ENCODE results near the gene ABHD12. TPM values are rescaled to one million over a fixed set of nuclear protein-coding genes. Genes with fewer than 3 reads are reported as not detected.

The ABHD12 gene
- total RNA-seq, 3 donors from 2014 or later (not counting 1 experiment from before 2014, with no cell fraction given) = 28.5 to 34.6 (median 34.5) TPM

DNA sequence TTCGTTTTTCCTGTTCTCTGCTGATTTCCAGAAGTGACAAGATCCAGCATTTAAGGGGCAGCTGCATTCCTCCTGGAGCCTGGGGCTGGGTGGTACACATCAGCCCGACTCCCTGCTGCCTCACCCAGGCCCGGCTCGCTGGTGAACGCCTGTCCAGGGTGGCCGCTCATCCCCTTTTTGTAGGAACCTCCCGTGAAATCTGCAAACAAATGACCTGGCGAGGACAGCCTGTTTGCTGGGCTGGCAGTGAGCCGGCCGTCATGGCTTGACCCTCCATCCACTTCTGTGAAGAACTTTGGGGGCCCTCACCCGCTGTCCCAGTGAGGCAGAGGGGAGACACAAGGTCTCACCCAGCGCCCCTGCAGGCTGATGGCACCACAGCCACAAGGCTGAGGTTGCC lies 103.7 kb downstream of the ABHD12 start:
- H3K27me3 Mint-ChIP-seq (ENCODE audit: low read depth in 2 of 2) = no peaks in the 10 kb centered on the region
- ATAC-seq (no peak), DNase-seq (no peak)
- Histone ChIP-seq H3K27ac (ENCODE audit: low read length) (no peak overlapping the region), H3K36me3 (ENCODE audit: control insufficient read depth, insufficient read depth, low read length) (peaks cover 58% of the 10 kb centered on the region), H3K4me1 (ENCODE audit: control insufficient read depth, insufficient read depth, low read length) (no peaks in the 10 kb centered on the region), H3K27me3 (ENCODE audit: control insufficient read depth, insufficient read depth, low read length) (no peaks in the 10 kb centered on the region), H3K4me3 (ENCODE audit: low read length) (no peak overlapping the region), H3K9me3 (ENCODE audit: control insufficient read depth, insufficient read depth, low read length) (no peaks in the 10 kb centered on the region)
- no peaks in the 10 kb centered on the region for H3K9me3 Mint-ChIP-seq
- TF ChIP-seq, protein P1, sequence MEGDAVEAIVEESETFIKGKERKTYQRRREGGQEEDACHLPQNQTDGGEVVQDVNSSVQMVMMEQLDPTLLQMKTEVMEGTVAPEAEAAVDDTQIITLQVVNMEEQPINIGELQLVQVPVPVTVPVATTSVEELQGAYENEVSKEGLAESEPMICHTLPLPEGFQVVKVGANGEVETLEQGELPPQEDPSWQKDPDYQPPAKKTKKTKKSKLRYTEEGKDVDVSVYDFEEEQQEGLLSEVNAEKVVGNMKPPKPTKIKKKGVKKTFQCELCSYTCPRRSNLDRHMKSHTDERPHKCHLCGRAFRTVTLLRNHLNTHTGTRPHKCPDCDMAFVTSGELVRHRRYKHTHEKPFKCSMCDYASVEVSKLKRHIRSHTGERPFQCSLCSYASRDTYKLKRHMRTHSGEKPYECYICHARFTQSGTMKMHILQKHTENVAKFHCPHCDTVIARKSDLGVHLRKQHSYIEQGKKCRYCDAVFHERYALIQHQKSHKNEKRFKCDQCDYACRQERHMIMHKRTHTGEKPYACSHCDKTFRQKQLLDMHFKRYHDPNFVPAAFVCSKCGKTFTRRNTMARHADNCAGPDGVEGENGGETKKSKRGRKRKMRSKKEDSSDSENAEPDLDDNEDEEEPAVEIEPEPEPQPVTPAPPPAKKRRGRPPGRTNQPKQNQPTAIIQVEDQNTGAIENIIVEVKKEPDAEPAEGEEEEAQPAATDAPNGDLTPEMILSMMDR (IDR thresholded peaks at IDR 0.05) = no peak
- WGBS (ENCODE audit: insufficient coverage) = 96% methylated on average over 12 of the region's 12 CpGs
- intact Hi-C loops (cut with micrococcal nuclease) = no loop called here
- peaks cover 0 to 4% of the 10 kb centered on the region in 2 donors for H3K4me1 Mint-ChIP-seq
- peaks cover 12% of the 10 kb centered on the region for H3K36me3 Mint-ChIP-seq
- no peak overlapping the region for H3K4me3 Mint-ChIP-seq
- H3K27ac Mint-ChIP-seq = peak overlapping the region in 1 of 2 donors; percentile 27

DNA sequence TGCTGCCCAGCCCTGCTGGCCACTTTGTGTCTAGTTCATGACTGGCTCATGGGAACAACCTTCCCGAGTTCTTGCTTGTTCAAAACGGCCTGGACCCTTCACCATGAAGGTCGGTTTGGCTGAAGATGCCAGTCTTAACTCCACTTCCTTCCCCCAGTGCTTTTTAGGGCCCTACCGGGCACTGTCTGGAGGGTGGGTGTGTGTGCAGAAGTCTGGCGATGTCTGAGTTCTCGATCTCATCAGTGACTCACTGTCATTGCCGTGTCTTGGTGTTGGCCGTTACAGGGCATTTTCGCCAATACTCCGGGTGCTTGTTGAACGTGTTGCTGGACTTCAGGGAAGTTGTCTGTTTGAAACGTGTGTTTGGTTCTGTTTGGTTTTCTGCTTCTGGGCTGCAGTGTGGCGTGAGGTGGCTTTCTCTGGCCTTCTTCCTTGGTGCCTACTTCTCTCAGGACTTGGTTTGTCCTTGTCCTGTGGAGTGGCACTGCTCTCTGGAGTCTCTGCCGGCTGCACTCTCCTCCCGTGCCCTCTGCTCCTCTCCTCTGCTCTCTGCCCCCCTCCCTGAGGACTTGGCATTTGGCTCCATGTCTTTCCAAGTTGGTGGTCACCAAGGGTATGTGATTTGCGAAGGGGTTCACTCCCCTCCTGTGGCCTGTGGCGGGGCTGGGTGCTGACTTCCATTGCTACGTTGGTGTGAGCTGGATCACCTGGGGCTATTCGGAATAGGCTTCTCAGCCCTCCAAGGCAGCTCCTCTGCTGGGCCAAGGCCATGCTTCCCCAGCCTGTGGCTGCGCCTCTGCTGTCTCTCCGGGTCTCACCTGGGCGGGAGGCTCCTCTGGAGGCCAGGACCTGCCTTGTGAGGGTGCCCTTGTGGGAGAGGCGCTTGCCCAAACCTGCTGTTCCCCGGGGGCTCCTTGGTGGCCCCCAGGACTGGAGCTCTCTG lies 104.5 kb downstream of the ABHD12 start:
- ATAC-seq (no peak), DNase-seq (no peak)
- H3K9me3 ChIP-seq (ENCODE audit: control insufficient read depth, insufficient read depth, low read length) = no peaks in the 10 kb centered on the region
- no peak overlapping the region for H3K4me3 Mint-ChIP-seq
- H3K4me1 ChIP-seq (ENCODE audit: control insufficient read depth, insufficient read depth, low read length) = peaks cover 5% of the 10 kb centered on the region
- peaks cover 12% of the 10 kb centered on the region for H3K36me3 Mint-ChIP-seq
- no peak overlapping the region for H3K4me3 ChIP-seq (ENCODE audit: low read length)
- peaks cover 55% of the 10 kb centered on the region for H3K36me3 ChIP-seq (ENCODE audit: control insufficient read depth, insufficient read depth, low read length)
- WGBS (ENCODE audit: insufficient coverage) = 95% methylated on average over 23 of the region's 24 CpGs
- H3K27me3 Mint-ChIP-seq (ENCODE audit: low read depth in 2 of 2) = no peaks in the 10 kb centered on the region
- intact Hi-C loops (cut with micrococcal nuclease) = no loop called here
- TF ChIP-seq, protein P1 (IDR thresholded peaks at IDR 0.05) = no peak
- no peaks in the 10 kb centered on the region for H3K27me3 ChIP-seq (ENCODE audit: control insufficient read depth, insufficient read depth, low read length)
- H3K27ac Mint-ChIP-seq = peak overlapping the region in 1 of 2 donors; percentile 76
- no peaks in the 10 kb centered on the region for H3K9me3 Mint-ChIP-seq
- H3K27ac ChIP-seq (ENCODE audit: low read length) = no peak overlapping the region
- peaks cover 0 to 4% of the 10 kb centered on the region in 2 donors for H3K4me1 Mint-ChIP-seq

DNA sequence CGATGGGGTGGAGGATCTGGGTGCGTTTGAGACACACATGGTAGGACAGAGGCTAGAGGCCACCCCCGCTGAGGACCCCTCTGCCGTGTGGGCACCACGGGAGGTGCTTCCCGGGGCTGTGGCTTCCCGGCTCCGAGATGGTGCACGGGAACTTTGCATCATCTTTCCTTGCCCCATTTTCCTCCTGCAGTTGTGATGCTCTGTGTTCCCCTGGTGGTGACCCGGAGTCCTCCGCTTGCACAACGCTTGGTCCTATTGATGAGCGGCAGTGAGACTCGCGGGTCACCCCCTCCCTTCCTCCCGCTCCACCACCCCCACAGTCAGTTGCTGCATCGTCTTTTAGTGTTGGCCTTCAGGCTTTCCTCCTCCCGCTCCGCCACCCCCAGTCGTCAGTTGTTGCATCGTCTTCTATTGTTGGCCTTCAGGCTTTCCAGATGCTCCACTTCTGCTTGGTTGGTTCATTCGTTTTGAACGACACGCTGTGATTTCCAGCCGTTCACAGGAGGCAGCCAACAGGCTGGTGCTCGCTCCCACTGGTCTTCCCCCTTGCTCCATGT lies 105.5 kb downstream of the ABHD12 start:
- H3K27me3 ChIP-seq (ENCODE audit: control insufficient read depth, insufficient read depth, low read length) = no peaks in the 10 kb centered on the region
- H3K27ac ChIP-seq (ENCODE audit: low read length) = no peak overlapping the region
- Mint-ChIP-seq H3K36me3 (peaks cover 12% of the 10 kb centered on the region), H3K4me3 (no peak overlapping the region), H3K27ac (no peak overlapping the region), H3K4me1 (peaks cover 0 to 4% of the 10 kb centered on the region in 2 donors), H3K9me3 (no peaks in the 10 kb centered on the region), H3K27me3 (ENCODE audit: low read depth in 2 of 2) (no peaks in the 10 kb centered on the region)
- peaks cover 8% of the 10 kb centered on the region for H3K4me1 ChIP-seq (ENCODE audit: control insufficient read depth, insufficient read depth, low read length)
- TF ChIP-seq, protein P1 (IDR thresholded peaks at IDR 0.05) = no peak
- no peak for ATAC-seq
- intact Hi-C loops (cut with micrococcal nuclease) = no loop called here
- 96% methylated on average over 26 of the region's 26 CpGs for WGBS (ENCODE audit: insufficient coverage)
- no peak for DNase-seq
- no peaks in the 10 kb centered on the region for H3K9me3 ChIP-seq (ENCODE audit: control insufficient read depth, insufficient read depth, low read length)
- peaks cover 54% of the 10 kb centered on the region for H3K36me3 ChIP-seq (ENCODE audit: control insufficient read depth, insufficient read depth, low read length)
- H3K4me3 ChIP-seq (ENCODE audit: low read length) = no peak overlapping the region

Measured in natural killer cell (primary cell).